Measurements from ENCODE around the gene ZNF414.
"Not testable (repeated sequence)": the region's sequence is repeated elsewhere in the genome, so short reads cannot be mapped to it uniquely, and the experiment has no call there.

ZNF414 gene

DNA sequence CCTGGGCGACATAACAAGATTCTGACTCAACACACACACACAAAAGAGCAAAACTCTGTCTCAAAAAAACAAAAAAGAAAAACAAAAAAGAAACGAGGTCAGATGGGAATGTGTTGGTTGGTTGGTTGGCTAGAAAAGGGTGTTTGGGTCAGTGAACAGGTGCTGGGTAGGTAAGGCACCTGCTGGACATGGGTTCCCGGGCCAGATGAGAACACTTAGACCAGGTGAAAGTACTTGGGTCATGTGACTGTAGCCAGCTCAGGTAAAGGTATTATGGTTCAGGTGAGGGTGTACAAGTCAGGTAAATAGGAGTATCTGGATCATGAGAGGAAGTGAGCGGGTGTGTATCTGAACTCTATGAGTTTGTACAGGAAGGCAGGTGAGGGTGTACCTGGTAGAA, 14.5 kb upstream of the ZNF414 start:
- Histone ChIP-seq H4K20me1 (peaks cover 0 to 97% (median 75%) of the 10 kb centered on the region in 11 experiments; a peak in 15 of 22 replicates), H3K27ac (no peak overlapping the region), H3K4me2 (no peak overlapping the region)

DNA sequence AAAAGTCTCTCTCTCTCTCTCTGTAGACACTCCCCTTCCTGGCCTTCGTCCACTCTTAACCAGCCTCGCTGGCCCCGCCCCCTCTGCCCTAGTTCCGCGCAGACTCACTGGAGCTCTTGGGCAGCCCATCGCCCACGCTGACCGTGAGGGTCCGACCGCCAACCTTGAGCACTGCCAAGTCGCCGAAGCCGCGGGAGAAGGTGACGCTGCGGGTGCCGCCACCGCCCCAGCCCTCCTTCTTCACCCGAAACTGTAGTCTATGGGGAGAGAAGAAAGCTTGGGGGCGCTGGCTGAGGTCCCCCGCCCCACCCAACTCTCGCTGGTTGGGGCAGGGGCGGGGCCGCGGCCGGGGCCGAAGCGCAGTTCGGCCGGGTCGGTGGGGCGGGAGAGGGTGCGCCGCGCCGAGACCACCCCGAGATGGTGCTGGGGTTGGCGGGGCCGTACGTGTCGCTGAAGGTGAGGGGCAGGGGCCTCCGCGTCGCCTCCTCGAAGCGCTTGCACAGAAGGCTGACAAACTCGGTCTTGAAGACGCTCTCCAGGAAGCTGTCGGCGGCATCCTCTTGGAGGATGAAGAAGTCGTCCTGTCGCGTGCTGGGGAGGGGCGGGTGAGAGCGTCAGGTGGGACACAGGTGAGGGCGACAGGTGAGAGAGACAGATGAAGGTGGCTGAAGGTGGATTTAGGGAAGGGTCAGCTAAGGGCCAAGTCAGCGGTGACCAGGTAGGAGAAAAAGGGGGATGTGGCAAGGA, 12.6 kb upstream of the ZNF414 start:
- Histone ChIP-seq H3K4me3 (peak overlapping the region in 6 of 10 experiments; percentile 8 to 52 (median 40); a peak in 9 of 20 replicates), H4K20me1 (peaks cover 0 to 93% (median 55%) of the 10 kb centered on the region in 11 experiments; a peak in 15 of 22 replicates)
- TF ChIP-seq Cebpa-rat (IDR thresholded peaks at IDR 0.05), result no peak

More for the DNA sequence above, 14.5 kb upstream of the ZNF414 start:
- Histone ChIP-seq H3K36me3 (peaks cover 10 to 100% (median 100%) of the 10 kb centered on the region in 11 experiments; a peak in 21 of 22 replicates), H3K27me3 (no peaks in the 10 kb centered on the region), H3K9me3 (replicated peaks in 1 of 11) (peaks cover 0 to 39% (median 20%) of the 10 kb centered on the region in 11 experiments; a peak in 16 of 22 replicates), H3K4me3 (no peak overlapping the region), H3K4me1 (peaks cover 6 to 41% (median 16%) of the 10 kb centered on the region in 10 experiments; a peak in 15 of 20 replicates), H3K9ac (no peak overlapping the region)
- TF ChIP-seq Cebpa-rat (IDR thresholded peaks at IDR 0.05), result no peak

DNA sequence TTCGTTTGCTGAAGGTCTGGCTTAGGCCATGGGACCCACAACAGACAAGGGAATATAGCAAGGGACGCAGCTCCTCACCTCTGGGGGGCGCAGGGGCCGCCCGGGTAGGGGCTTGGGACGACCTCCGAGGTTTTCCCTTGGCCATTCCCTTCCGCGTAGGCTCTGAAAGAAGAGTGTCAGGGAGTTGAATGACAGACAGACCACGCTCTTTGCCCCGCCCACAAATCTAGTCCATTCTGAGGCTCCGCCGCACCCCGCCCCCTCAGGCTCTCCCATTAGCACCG, 11.4 kb upstream of the ZNF414 start:
- no peak overlapping the region; a peak in 1 of 22 replicates for H3K27ac ChIP-seq
- peak overlapping the region in 1 of 11 experiments; percentile 56; a peak in 1 of 22 replicates for H3K4me2 ChIP-seq

More for the DNA sequence above, 12.6 kb upstream of the ZNF414 start:
- H3K4me1 ChIP-seq, result peaks cover 4 to 57% (median 18%) of the 10 kb centered on the region in 10 experiments; a peak in 15 of 20 replicates
- H3K9me3 ChIP-seq (replicated peaks in 1 of 11), result peaks cover 0 to 39% (median 20%) of the 10 kb centered on the region in 11 experiments; a peak in 16 of 22 replicates
- peak overlapping the region in 8 of 11 experiments; percentile 25 to 67 (median 41); a peak in 10 of 22 replicates for H3K27ac ChIP-seq
- peaks cover 10 to 100% (median 100%) of the 10 kb centered on the region in 11 experiments; a peak in 21 of 22 replicates for H3K36me3 ChIP-seq
- peak overlapping the region; percentile 9 to 64 (median 49); a peak in 19 of 22 replicates for H3K4me2 ChIP-seq
- H3K9ac ChIP-seq, result peak overlapping the region in 3 of 11 experiments; percentile 38 to 48 (median 41); a peak in 1 of 22 replicates
- H3K27me3 ChIP-seq, result no peaks in the 10 kb centered on the region

GRCh38 chr19:8519388-8519787, 5.4 kb upstream of the ZNF414 start:
- TF ChIP-seq Cebpa-rat (IDR thresholded peaks at IDR 0.05), result no peak
- H3K36me3 ChIP-seq, result peaks cover 0 to 51% (median 39%) of the 10 kb centered on the region in 11 experiments; a peak in 18 of 22 replicates
- peak overlapping the region in 3 of 11 experiments; percentile 6 to 79 (median 74); a peak in 4 of 22 replicates for H3K9ac ChIP-seq
- H3K4me2 ChIP-seq, result peak overlapping the region in 6 of 11 experiments; percentile 77 to 97 (median 88); a peak in 12 of 22 replicates
- no peaks in the 10 kb centered on the region for H3K9me3 ChIP-seq (replicated peaks in 1 of 11)
- peaks cover 0 to 50% (median 0%) of the 10 kb centered on the region in 11 experiments; a peak in 7 of 22 replicates for H4K20me1 ChIP-seq
- H3K27me3 ChIP-seq, result no peaks in the 10 kb centered on the region
- H3K27ac ChIP-seq, result peak overlapping the region in 6 of 11 experiments; percentile 9 to 100 (median 99); a peak in 10 of 22 replicates
- peaks cover 20 to 88% (median 62%) of the 10 kb centered on the region in 10 experiments for H3K4me1 ChIP-seq
- no peak overlapping the region for H3K4me3 ChIP-seq

More for the DNA sequence above, 11.4 kb upstream of the ZNF414 start:
- Histone ChIP-seq H4K20me1 (peaks cover 0 to 90% (median 48%) of the 10 kb centered on the region in 11 experiments; a peak in 15 of 22 replicates), H3K9me3 (replicated peaks in 1 of 11) (peaks cover 0 to 39% (median 20%) of the 10 kb centered on the region in 11 experiments; a peak in 16 of 22 replicates), H3K4me3 (no peak overlapping the region; a peak in 1 of 20 replicates), H3K27me3 (no peaks in the 10 kb centered on the region), H3K9ac (no peak overlapping the region), H3K36me3 (peaks cover 10 to 99% (median 98%) of the 10 kb centered on the region in 11 experiments; a peak in 21 of 22 replicates), H3K4me1 (peaks cover 4 to 68% (median 21%) of the 10 kb centered on the region in 10 experiments; a peak in 15 of 20 replicates)
- no peak for TF ChIP-seq Cebpa-rat (IDR thresholded peaks at IDR 0.05)

GRCh38 chr19:8518536-8518935, 4.6 kb upstream of the ZNF414 start:
- peak overlapping the region in 10 of 11 experiments; percentile 51 to 100 (median 99); a peak in 19 of 22 replicates for H3K27ac ChIP-seq
- no peak for TF ChIP-seq Cebpa-rat (IDR thresholded peaks at IDR 0.05)
- H3K9ac ChIP-seq, result peak overlapping the region in 9 of 11 experiments; percentile 21 to 79 (median 71); a peak in 13 of 22 replicates

DNA sequence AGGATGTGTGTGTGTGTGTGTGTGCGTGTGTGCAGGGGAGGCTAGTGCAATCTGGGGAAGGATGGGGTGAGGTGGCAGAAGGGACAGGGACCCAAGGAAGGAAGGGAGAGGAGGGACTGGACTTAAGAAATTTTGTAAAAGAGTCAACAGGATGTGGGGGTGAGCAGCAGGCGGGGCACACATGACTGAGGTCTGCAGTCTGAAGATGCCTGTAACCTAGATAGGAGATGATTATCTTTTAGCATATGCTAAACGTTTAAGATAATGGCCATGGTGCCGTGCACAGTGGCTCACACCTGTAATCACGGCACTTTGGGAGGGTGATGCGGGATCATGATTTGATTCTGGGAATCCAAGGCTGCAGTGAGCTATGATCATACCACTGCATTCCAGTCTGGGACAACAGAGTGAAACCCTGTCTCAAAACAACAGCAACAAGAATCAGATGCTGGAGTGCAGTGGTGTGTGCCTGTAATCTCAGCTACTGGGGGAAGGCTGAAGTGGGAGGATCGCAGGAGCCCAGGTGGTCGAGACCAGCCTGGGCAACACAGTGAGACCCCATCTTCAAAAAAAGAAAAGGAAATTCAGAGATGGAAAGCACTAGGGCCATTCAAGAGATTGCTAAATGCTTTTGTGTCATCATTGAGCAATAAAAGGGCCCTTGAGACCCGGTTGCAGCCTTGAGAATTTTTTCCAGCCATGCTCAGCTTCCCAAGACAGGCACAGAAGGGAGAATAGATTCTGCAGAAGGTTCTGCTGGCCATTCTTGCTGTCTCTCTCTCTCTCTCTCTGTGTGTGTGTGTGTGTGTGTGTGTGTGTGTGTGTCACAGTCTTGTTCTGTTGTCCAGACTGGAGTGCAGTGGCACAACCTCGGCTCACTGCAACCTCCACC, 3.8 kb upstream of the ZNF414 start:
- H3K4me1 ChIP-seq, result peaks cover 31 to 93% (median 71%) of the 10 kb centered on the region in 10 experiments
- H3K27ac ChIP-seq, result peak overlapping the region; percentile 8 to 100 (median 99); a peak in 20 of 22 replicates
- peaks cover 0 to 40% (median 0%) of the 10 kb centered on the region in 11 experiments; a peak in 7 of 22 replicates for H4K20me1 ChIP-seq
- peak in 9 of 11 experiments; percentile 54 to 77 (median 75); a peak in 15 of 22 replicates for TF ChIP-seq Cebpa-rat (IDR thresholded peaks at IDR 0.05)
- no peaks in the 10 kb centered on the region for H3K27me3 ChIP-seq
- peak overlapping the region in 2 of 10 experiments; percentile 21 to 44; a peak in 1 of 20 replicates for H3K4me3 ChIP-seq
- peak overlapping the region; percentile 48 to 97 (median 79) for H3K4me2 ChIP-seq
- H3K9me3 ChIP-seq (replicated peaks in 1 of 11), result no peaks in the 10 kb centered on the region
- H3K9ac ChIP-seq, result peak overlapping the region; percentile 17 to 79 (median 70); a peak in 19 of 22 replicates
- H3K36me3 ChIP-seq, result peaks cover 0 to 35% (median 24%) of the 10 kb centered on the region in 11 experiments; a peak in 18 of 22 replicates

More at GRCh38 chr19:8518536-8518935, 4.6 kb upstream of the ZNF414 start:
- Histone ChIP-seq H3K4me3 (peak overlapping the region in 1 of 10 experiments; percentile 44; a peak in 1 of 20 replicates), H3K4me2 (peak overlapping the region in 9 of 11 experiments; percentile 58 to 97 (median 85); a peak in 18 of 22 replicates), H3K4me1 (peaks cover 24 to 89% (median 64%) of the 10 kb centered on the region in 10 experiments), H3K36me3 (peaks cover 0 to 42% (median 31%) of the 10 kb centered on the region in 11 experiments; a peak in 18 of 22 replicates), H4K20me1 (peaks cover 0 to 44% (median 0%) of the 10 kb centered on the region in 11 experiments; a peak in 7 of 22 replicates), H3K9me3 (replicated peaks in 1 of 11) (no peaks in the 10 kb centered on the region), H3K27me3 (no peaks in the 10 kb centered on the region)

DNA sequence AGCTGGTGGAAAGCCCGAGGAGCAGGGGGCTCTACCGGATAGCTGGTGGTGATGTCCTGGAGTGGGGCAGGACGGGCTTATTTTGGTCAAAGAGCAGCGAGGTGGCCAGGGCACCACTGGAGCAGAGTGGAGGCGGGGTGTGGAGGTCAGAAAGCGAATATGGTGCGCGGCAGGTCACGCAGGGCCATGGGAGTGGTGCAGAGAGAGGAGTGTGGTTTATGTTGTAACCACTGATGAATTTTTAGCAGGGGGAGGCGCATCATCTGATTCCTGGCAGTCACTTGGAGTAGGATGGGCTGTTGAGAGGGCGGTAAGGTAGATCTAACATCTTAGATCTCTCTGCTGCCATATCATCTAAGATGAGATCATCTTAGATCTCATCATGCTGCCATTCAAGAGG, 1.4 kb upstream of the ZNF414 start:
- Histone ChIP-seq H4K20me1 (peaks cover 0 to 24% (median 0%) of the 10 kb centered on the region in 11 experiments; a peak in 3 of 22 replicates), H3K27ac (peak overlapping the region in 8 of 11 experiments; percentile 49 to 100 (median 99); a peak in 13 of 22 replicates), H3K27me3 (no peaks in the 10 kb centered on the region), H3K9ac (peak overlapping the region in 7 of 11 experiments; percentile 10 to 100 (median 96); a peak in 9 of 22 replicates), H3K4me2 (peak overlapping the region; percentile 3 to 97 (median 89); a peak in 16 of 22 replicates), H3K4me3 (no peak overlapping the region), H3K36me3 (peaks cover 3 to 36% (median 23%) of the 10 kb centered on the region in 11 experiments), H3K4me1 (peaks cover 37 to 82% (median 75%) of the 10 kb centered on the region in 10 experiments), H3K9me3 (replicated peaks in 1 of 11) (no peaks in the 10 kb centered on the region)
- TF ChIP-seq Cebpa-rat (IDR thresholded peaks at IDR 0.05), result no peak

- peaks cover 0 to 18% (median 0%) of the 10 kb centered on the region in 11 experiments; a peak in 3 of 22 replicates for H4K20me1 ChIP-seq
- peak overlapping the region; percentile 95 to 100 (median 99) for H3K9ac ChIP-seq
- H3K4me2 ChIP-seq, result peak overlapping the region; percentile 68 to 97 (median 89)
- peaks cover 0 to 36% (median 24%) of the 10 kb centered on the region in 11 experiments; a peak in 21 of 22 replicates for H3K36me3 ChIP-seq
- H3K4me1 ChIP-seq, result peaks cover 37 to 75% (median 69%) of the 10 kb centered on the region in 10 experiments
- H3K4me3 ChIP-seq, result peak overlapping the region; percentile 62 to 80 (median 71)
- H3K9me3 ChIP-seq (replicated peaks in 1 of 11); H3K27me3 ChIP-seq: not testable (repeated sequence)
- H3K27ac ChIP-seq, result peak overlapping the region; percentile 95 to 100 (median 99); a peak in 21 of 22 replicates
Measured at GRCh38 chr19:8514505-8515009, 590 bp upstream of the ZNF414 start.

Measured in BLaER1 treated with 17β-estradiol and CSF1 and Interleukin-3, amounts not matched to agents 10 nM and 100 nM (cell line).